Left ventricle myocardium superior (tissue), 1 donor: ENCODE data around the gene PNMA8A. TPM values are rescaled to one million over a fixed set of nuclear protein-coding genes. Genes with fewer than 3 reads are reported as not detected.

ENCODE experiments used
- ATAC-seq: fragments of 200-7000 bp; cut with Tn5 transposase; one replicate; pipeline ENCODE4 v1.9.1; 2020; ENCODE audit warnings: mild to moderate bottlenecking, moderate library complexity
- DNase-seq: peaks from one replicate; pipeline ENCODE4 v3.0.0-alpha.2; 2020
- intact Hi-C: fragments of 100-400 bp; cut with micrococcal nuclease; formaldehyde crosslinking; loops from one replicate; pipeline ENCODE4 v1.11.0; 2022
- total RNA-seq: library from RNA; stranded (reverse); fragmentation: NEBNext Ultra II Directional; extraction: Animal tissue kit (Norgen Biotek cat#: 25700); gene quantifications from one replicate; pipeline ENCODE4 v1.2.1, GENCODE V29; 2021
- donor health status: DM: no; HTN: yes; CAD: no; lungs with severe emphysema.

Gene PNMA8A
- total RNA-seq, 1 donor from 2014 or later = 9.4 TPM

- ATAC-seq (no peak), DNase-seq (no peak)
- intact Hi-C loops = no loop called here
Measured at GRCh38 chr19:46475986-46476385, 4.6 kb upstream of the PNMA8A start.

- DNase-seq (no peak), ATAC-seq (no peak)
- intact Hi-C loops = no loop called here
Measured at GRCh38 chr19:46474211-46474610, 2.8 kb upstream of the PNMA8A start.

GRCh38 chr19:46472592-46472991 lies 1.2 kb upstream of the PNMA8A start:
- DNase-seq (no peak), ATAC-seq (no peak)
- intact Hi-C loops = no loop called here

GRCh38 chr19:46471811-46472543 lies 614 bp upstream of the PNMA8A start:
- intact Hi-C loops = no loop called here
- DNase-seq = no peak
- no peak for ATAC-seq

GRCh38 chr19:46470376-46470775 lies 987 bp downstream of the PNMA8A start:
- ATAC-seq = no peak
- intact Hi-C loops = no loop called here
- no peak for DNase-seq

GRCh38 chr19:46469541-46470185 lies 1.7 kb downstream of the PNMA8A start:
- DNase-seq = no peak
- ATAC-seq = no peak
- intact Hi-C loops = no loop called here

- ATAC-seq = peak; percentile 25
- intact Hi-C loops = no loop called here
- peak; percentile 64 for DNase-seq
Measured at GRCh38 chr19:46466536-46467196, 4.7 kb downstream of the PNMA8A start.

GRCh38 chr19:46463516-46463915 lies 7.8 kb downstream of the PNMA8A start:
- DNase-seq (no peak), ATAC-seq (no peak)
- intact Hi-C loops = no loop called here

- no peak for ATAC-seq
- no peak for DNase-seq
- intact Hi-C loops = no loop called here
Measured at GRCh38 chr19:46461537-46461936, 9.8 kb downstream of the PNMA8A start.

GRCh38 chr19:46460981-46461380 lies 10.4 kb downstream of the PNMA8A start:
- DNase-seq = no peak
- intact Hi-C loops = no loop called here
- no peak for ATAC-seq

GRCh38 chr19:46460055-46460454 lies 11.3 kb downstream of the PNMA8A start:
- ATAC-seq (no peak), DNase-seq (no peak)
- intact Hi-C loops = no loop called here

GRCh38 chr19:46456930-46457329 lies 14.4 kb downstream of the PNMA8A start:
- no peak for ATAC-seq
- DNase-seq = no peak
- intact Hi-C loops = no loop called here

GRCh38 chr19:46454244-46454643 lies 17.1 kb downstream of the PNMA8A start:
- no peak for DNase-seq

GRCh38 chr19:46453661-46454060 lies 17.7 kb downstream of the PNMA8A start:
- ATAC-seq (no peak), DNase-seq (no peak)
- intact Hi-C loops = no loop called here

More at GRCh38 chr19:46454244-46454643, 17.1 kb downstream of the PNMA8A start:
- intact Hi-C loops = no loop called here
- no peak for ATAC-seq

GRCh38 chr19:46452186-46452585 lies 19.2 kb downstream of the PNMA8A start:
- intact Hi-C loops = no loop called here
- ATAC-seq (no peak), DNase-seq (no peak)

GRCh38 chr19:46451352-46451751 lies 20.0 kb downstream of the PNMA8A start:
- DNase-seq (no peak), ATAC-seq (peak; percentile 40)
- intact Hi-C loops = no loop called here

- DNase-seq = no peak
- intact Hi-C loops = no loop called here
- no peak for ATAC-seq
Measured at GRCh38 chr19:46450737-46451136, 20.6 kb downstream of the PNMA8A start.

GRCh38 chr19:46449228-46449627 lies 22.1 kb downstream of the PNMA8A start:
- DNase-seq (no peak), ATAC-seq (no peak)
- intact Hi-C loops = no loop called here

GRCh38 chr19:46448601-46449000 lies 22.8 kb downstream of the PNMA8A start:
- no peak for ATAC-seq

GRCh38 chr19:46447824-46448223 lies 23.5 kb downstream of the PNMA8A start:
- peak; percentile 44 for DNase-seq
- peak; percentile 83 for ATAC-seq
- intact Hi-C loops = no loop called here

More at GRCh38 chr19:46448601-46449000, 22.8 kb downstream of the PNMA8A start:
- intact Hi-C loops = no loop called here
- no peak for DNase-seq
